HepG2 (cell line): ENCODE measurements around the gene GFER. TPM values are rescaled to one million over a fixed set of nuclear protein-coding genes. Genes with fewer than 3 reads are reported as not detected.
"Not testable (repeated sequence)": the region's sequence is repeated elsewhere in the genome, so short reads cannot be mapped to it uniquely, and the experiment has no call there.

Experiments used
- HNF1A ChIP-seq, 2 experiments: sonication (generic) in 1 of 2; formaldehyde crosslinking in 1 of 2; IDR thresholded peaks; 2 replicates each; pipeline versions ENCODE4 v1.4.0 to v1.6.1; 2016 to 2020; ENCODE audit warnings: borderline replicate concordance in 1 of 2, low read depth in 1 of 2, mild to moderate bottlenecking in 1 of 2, missing genetic modification reagents in 1 of 2
- MEIS2 ChIP-seq: sonication (generic); formaldehyde crosslinking; IDR thresholded peaks from 2 replicates; pipeline ENCODE4 v1.9.0; 2021; ENCODE audit warnings: mild to moderate bottlenecking, missing genetic modification reagents
- NR2F6 ChIP-seq, 2 experiments: IDR thresholded peaks; 2 replicates each; pipeline ENCODE4 v1.6.1; 2016; ENCODE audit warnings: antibody characterized with exemption in 1 of 2, mild to moderate bottlenecking in 1 of 2
- RERE ChIP-seq: IDR thresholded peaks from 2 replicates; pipeline ENCODE4 v1.6.1; 2016; ENCODE audit warnings: low read depth, missing genetic modification reagents, missing compliant biosample characterization
- SP5 ChIP-seq: IDR thresholded peaks from 2 replicates; pipeline ENCODE4 v1.6.1; 2016; ENCODE audit warnings: low read depth, borderline replicate concordance
- ZEB1 ChIP-seq: IDR thresholded peaks from 2 replicates; pipeline ENCODE4 v1.6.1; 2012; ENCODE audit warnings: mild to moderate bottlenecking, low read depth, inconsistent platforms; ENCODE audit not compliant: insufficient replicate concordance
- ZNF501 ChIP-seq: sonication (generic); formaldehyde crosslinking; IDR thresholded peaks from 2 replicates; pipeline ENCODE4 v1.5.1; 2020; ENCODE audit warnings: mild to moderate bottlenecking, moderate library complexity, missing genetic modification reagents
- ZNF770 ChIP-seq: sonication (generic); formaldehyde crosslinking; IDR thresholded peaks from 2 replicates; pipeline ENCODE4 v1.5.0; 2020; ENCODE audit warnings: mild to moderate bottlenecking, missing genetic modification reagents
- polyA plus RNA-seq, 8 experiments: library from polyadenylated mRNA; depleted of rRNA in 3 of 8; stranded (reverse) in 7 of 8; unstranded in 1 of 8; fragments of >200 nt; fragmentation: Illumina TruSeq in 4 of 8; extraction: Trizol in 4 of 8; gene quantifications; 2 replicates each; pipeline versions ENCODE4 v1.2.1 to v1.2.3, GENCODE V29; 2011 to 2016; ENCODE audit warnings: low read depth in 4 of 8, missing spikeins in 1 of 8, mixed read lengths in 1 of 8; ENCODE audit not compliant: insufficient read depth in 1 of 8
- total RNA-seq, 5 experiments: library from RNA; depleted of rRNA; stranded (reverse); fragments of >200 nt; fragmentation: Illumina TruSeq; extraction: Trizol; gene quantifications; 2 replicates each; pipeline ENCODE4 v1.2.3, GENCODE V29; 2016; ENCODE audit warnings: low read depth in 1 of 5

The GFER gene
- total and polyA plus RNA-seq, 2 of the 13 experiments (the other 11 are each of a cell fraction or from before 2014, with no cell fraction given) = 28.6 to 71.7 TPM

- TF ChIP-seq ZNF501 (CRISPR knock-in tag) (0 out of 2 replicates have a peak, but pooled peaks have one; percentile 7), ZNF770 (peak; percentile 77), MEIS2 (CRISPR knock-in tag) (0 out of 2 replicates have a peak, but pooled peaks have one; percentile 41), ZEB1 (peak; percentile 29), NR2F6 (IDR thresholded peaks at IDR 0.05) (peak; percentile 73), RERE (0 out of 2 replicates have a peak, but pooled peaks have one; percentile 16), SP5 (peak; percentile 22; the same call in 1 of the 2 replicates), HNF1A (IDR thresholded peaks at IDR 0.05; ENCODE audit: low read depth) (peak; percentile 86), HNF1A (CRISPR knock-in tag; IDR thresholded peaks at IDR 0.05; ENCODE audit: borderline replicate concordance) (0 out of 2 replicates have a peak, but pooled peaks have one; percentile 59)
- not testable (repeated sequence) for TF ChIP-seq NR2F6 (CRISPR knock-in tag; IDR thresholded peaks at IDR 0.05)
These were observed 44.2 kb upstream of the GFER start (continued) for GRCh38 chr16:1939833-1940232.
